Neutrophil (primary cell): ENCODE results near the gene PEX16.

ENCODE experiments used
- H3K27ac ChIP-seq: fragments of 200-600 bp; sonication (generic); 2 replicates; pipeline ENCODE4 v1.5.1; 2016; ENCODE audit warnings: mild to moderate bottlenecking, moderate library complexity
- H3K27me3 ChIP-seq: fragments of 200-600 bp; sonication (generic); 2 replicates; pipeline ENCODE4 v1.6.0; 2016; ENCODE audit warnings: mild to moderate bottlenecking
- H3K36me3 ChIP-seq: fragments of 200-600 bp; sonication (generic); 2 replicates; pipeline ENCODE4 v1.5.1; 2017
- H3K4me1 ChIP-seq, 2 experiments: fragments of 200-600 bp in 1 of 2; sonication (generic) in 1 of 2; 1 replicate in 1 of 2; 2 replicates in 1 of 2; pipeline versions ENCODE4 v1.5.1 to v1.6.1; 2013 to 2016; ENCODE audit warnings: low read depth in 1 of 2, low read length in 1 of 2, mild to moderate bottlenecking in 1 of 2, moderate library complexity in 1 of 2; ENCODE audit not compliant: control insufficient read depth in 1 of 2, insufficient read depth in 1 of 2
- H3K4me3 ChIP-seq, 2 experiments: fragments of 200-600 bp in 1 of 2; sonication (generic) in 1 of 2; 1 replicate in 1 of 2; 2 replicates in 1 of 2; pipeline ENCODE4 v1.5.1; 2013 to 2016; ENCODE audit warnings: low read depth in 1 of 2, low read length in 1 of 2, mild to moderate bottlenecking in 1 of 2, moderate library complexity in 1 of 2
- H3K9me3 ChIP-seq: fragments of 200-600 bp; sonication (generic); 2 replicates; pipeline ENCODE4 v1.5.1; 2016
- TF ChIP-seq, protein P1 (sequence below): fragments of 200-600 bp; sonication (generic); IDR thresholded peaks from 2 replicates; pipeline ENCODE4 v1.5.1; 2016; ENCODE audit warnings: antibody characterized with exemption

PEX16 gene

GRCh38 chr11:45889966-45890365, 27.7 kb downstream of the PEX16 start:
- H3K4me1 ChIP-seq, result peaks cover 3 to 8% of the 10 kb centered on the region in 2 experiments
- H3K9me3 ChIP-seq, result no peaks in the 10 kb centered on the region
- H3K27ac ChIP-seq, result no peak overlapping the region
- H3K27me3 ChIP-seq, result peaks cover 88% of the 10 kb centered on the region
- TF ChIP-seq, protein P1, sequence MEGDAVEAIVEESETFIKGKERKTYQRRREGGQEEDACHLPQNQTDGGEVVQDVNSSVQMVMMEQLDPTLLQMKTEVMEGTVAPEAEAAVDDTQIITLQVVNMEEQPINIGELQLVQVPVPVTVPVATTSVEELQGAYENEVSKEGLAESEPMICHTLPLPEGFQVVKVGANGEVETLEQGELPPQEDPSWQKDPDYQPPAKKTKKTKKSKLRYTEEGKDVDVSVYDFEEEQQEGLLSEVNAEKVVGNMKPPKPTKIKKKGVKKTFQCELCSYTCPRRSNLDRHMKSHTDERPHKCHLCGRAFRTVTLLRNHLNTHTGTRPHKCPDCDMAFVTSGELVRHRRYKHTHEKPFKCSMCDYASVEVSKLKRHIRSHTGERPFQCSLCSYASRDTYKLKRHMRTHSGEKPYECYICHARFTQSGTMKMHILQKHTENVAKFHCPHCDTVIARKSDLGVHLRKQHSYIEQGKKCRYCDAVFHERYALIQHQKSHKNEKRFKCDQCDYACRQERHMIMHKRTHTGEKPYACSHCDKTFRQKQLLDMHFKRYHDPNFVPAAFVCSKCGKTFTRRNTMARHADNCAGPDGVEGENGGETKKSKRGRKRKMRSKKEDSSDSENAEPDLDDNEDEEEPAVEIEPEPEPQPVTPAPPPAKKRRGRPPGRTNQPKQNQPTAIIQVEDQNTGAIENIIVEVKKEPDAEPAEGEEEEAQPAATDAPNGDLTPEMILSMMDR, result no peak
- H3K4me3 ChIP-seq, result no peak overlapping the region
- H3K36me3 ChIP-seq, result no peaks in the 10 kb centered on the region

DNA sequence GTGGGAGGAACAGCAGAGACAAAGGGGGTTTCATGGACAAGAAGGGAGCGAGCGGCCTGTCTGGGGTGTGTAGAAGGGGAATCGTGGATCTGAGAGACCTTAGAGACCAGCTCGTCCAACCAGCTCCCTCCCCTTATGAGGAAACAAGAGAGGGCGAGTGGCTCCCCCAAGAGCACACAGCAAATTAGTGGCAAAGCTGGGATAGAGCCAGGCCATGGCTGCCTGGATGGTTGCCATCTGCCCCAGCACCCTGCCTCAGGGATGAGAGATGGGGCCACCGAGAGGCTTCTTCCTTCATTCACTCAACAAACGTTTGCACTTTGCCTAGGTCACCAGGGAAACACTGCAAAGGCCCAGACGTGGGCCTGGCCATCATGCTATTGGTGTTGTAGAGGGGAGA, 28.1 kb downstream of the PEX16 start:
- TF ChIP-seq, protein P1, result no peak
- H3K9me3 ChIP-seq, result no peaks in the 10 kb centered on the region
- H3K27me3 ChIP-seq, result peaks cover 88% of the 10 kb centered on the region
- no peak overlapping the region for H3K27ac ChIP-seq
- H3K36me3 ChIP-seq, result no peaks in the 10 kb centered on the region
- peaks cover 3 to 8% of the 10 kb centered on the region in 2 experiments for H3K4me1 ChIP-seq
- no peak overlapping the region for H3K4me3 ChIP-seq

GRCh38 chr11:45887587-45887986, 30.1 kb downstream of the PEX16 start:
- Histone ChIP-seq H3K27ac (no peak overlapping the region), H3K36me3 (peaks cover under 1% of the 10 kb centered on the region), H3K27me3 (peaks cover 75% of the 10 kb centered on the region), H3K9me3 (no peaks in the 10 kb centered on the region), H3K4me3 (no peak overlapping the region), H3K4me1 (peaks cover 3 to 8% of the 10 kb centered on the region in 2 experiments)
- TF ChIP-seq, protein P1, result no peak

- peaks cover 6% of the 10 kb centered on the region for H3K36me3 ChIP-seq
- H3K4me1 ChIP-seq, result peaks cover 3 to 8% of the 10 kb centered on the region in 2 experiments
- peaks cover 73% of the 10 kb centered on the region for H3K27me3 ChIP-seq
- no peak overlapping the region for H3K27ac ChIP-seq
- TF ChIP-seq, protein P1, result no peak
- H3K9me3 ChIP-seq, result no peaks in the 10 kb centered on the region
- no peak overlapping the region for H3K4me3 ChIP-seq
Measured at GRCh38 chr11:45886816-45887520, 30.7 kb downstream of the PEX16 start.

GRCh38 chr11:45885921-45886721, 31.6 kb downstream of the PEX16 start:
- Histone ChIP-seq H3K4me1 (peaks cover 3 to 8% of the 10 kb centered on the region in 2 experiments), H3K27ac (no peak overlapping the region), H3K27me3 (peaks cover 66% of the 10 kb centered on the region), H3K36me3 (peaks cover 15% of the 10 kb centered on the region), H3K4me3 (peak overlapping the region; percentile 38 to 45), H3K9me3 (no peaks in the 10 kb centered on the region)
- TF ChIP-seq, protein P1, result no peak
